ENCODE measurements around the gene REV1.

- TF ChIP-seq CTCF (IDR thresholded peaks at IDR 0.05; ENCODE audit: insufficient read depth, low read length): no peak
- no peak for TF ChIP-seq GABPA (IDR thresholded peaks at IDR 0.05; ENCODE audit: low read depth)
- TF ChIP-seq POLR2AphosphoS5 (IDR thresholded peaks at IDR 0.05; ENCODE audit: low read depth): no peak
- no peak for TF ChIP-seq REST (IDR thresholded peaks at IDR 0.05; ENCODE audit: insufficient replicate concordance, low read depth)
- peak; percentile 86 for TF ChIP-seq SPI1 (IDR thresholded peaks at IDR 0.05; ENCODE audit: borderline replicate concordance, low read depth)
Measured at GRCh38 chr2:99504844-99505584, 15.2 kb upstream of the REV1 start.

Measured in HL-60 (cell line).